Measurements from ENCODE around the gene NOTCH4. TPM values are rescaled to one million over a fixed set of nuclear protein-coding genes. Genes with fewer than 3 reads are reported as not detected.

Gene NOTCH4
- total and polyA plus RNA-seq, 9 of the 15 experiments (the other 6 are each of a cell fraction or from before 2014, with no cell fraction given): 0.24 to 4.3 (median 1.7) TPM

GRCh38 chr6:32177183-32177787 is 46.6 kb downstream of the NOTCH4 start (continued):
- TF ChIP-seq ZNF644 (tag; IDR thresholded peaks at IDR 0.05; ENCODE audit: low read depth): peak; percentile 57; the same call in 1 of the 2 replicates
- TF ChIP-seq ZNF75A (CRISPR knock-in tag; IDR thresholded peaks at IDR 0.05): 0 out of 2 replicates have a peak, but pooled peaks have one; percentile 67
- 0 out of 2 replicates have a peak, but pooled peaks have one; percentile 32 for TF ChIP-seq STAT6 (CRISPR knock-in tag; IDR thresholded peaks at IDR 0.05)
- TF ChIP-seq ZNF143 (CRISPR knock-in tag; IDR thresholded peaks at IDR 0.05): no peak
- TF ChIP-seq ZBTB26 (CRISPR knock-in tag; IDR thresholded peaks at IDR 0.05): 0 out of 2 replicates have a peak, but pooled peaks have one; percentile 77
- peak; percentile 35; the same call in 1 of the 2 replicates for TF ChIP-seq AFF4 (CRISPR knock-in tag; IDR thresholded peaks at IDR 0.05)
- peak; percentile 94; the same call in 1 of the 2 replicates for TF ChIP-seq NR1H2 (CRISPR knock-in tag; IDR thresholded peaks at IDR 0.05)
- 0 out of 2 replicates have a peak, but pooled peaks have one; percentile 83 for TF ChIP-seq NR2F6 (CRISPR knock-in tag; IDR thresholded peaks at IDR 0.05)
- TF ChIP-seq CREB1 (IDR thresholded peaks at IDR 0.05): 0 out of 2 replicates have a peak, but pooled peaks have one; percentile 18
- peak; percentile 72 for TF ChIP-seq CREB1 (CRISPR knock-in tag; IDR thresholded peaks at IDR 0.05)
- TF ChIP-seq ZNF696 (CRISPR knock-in tag; conservative IDR thresholded peaks at IDR 0.05): 0 out of 2 replicates have a peak, but pooled peaks have one; percentile 47
- peak; percentile 19; the same call in 1 of the 2 replicates for TF ChIP-seq ZNF79 (CRISPR knock-in tag; IDR thresholded peaks at IDR 0.05; ENCODE audit: low read depth)
- TF ChIP-seq ZNF280B (CRISPR knock-in tag; IDR thresholded peaks at IDR 0.05): no peak
- TF ChIP-seq, protein P1, sequence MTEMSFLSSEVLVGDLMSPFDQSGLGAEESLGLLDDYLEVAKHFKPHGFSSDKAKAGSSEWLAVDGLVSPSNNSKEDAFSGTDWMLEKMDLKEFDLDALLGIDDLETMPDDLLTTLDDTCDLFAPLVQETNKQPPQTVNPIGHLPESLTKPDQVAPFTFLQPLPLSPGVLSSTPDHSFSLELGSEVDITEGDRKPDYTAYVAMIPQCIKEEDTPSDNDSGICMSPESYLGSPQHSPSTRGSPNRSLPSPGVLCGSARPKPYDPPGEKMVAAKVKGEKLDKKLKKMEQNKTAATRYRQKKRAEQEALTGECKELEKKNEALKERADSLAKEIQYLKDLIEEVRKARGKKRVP (CRISPR knock-in tag; IDR thresholded peaks at IDR 0.05): peak; percentile 49; the same call in 1 of the 2 replicates
- no peak; the same call in 1 of the 2 replicates for TF ChIP-seq STAT5A (IDR thresholded peaks at IDR 0.05; ENCODE audit: borderline replicate concordance, low read length)
- peak; percentile 34 for TF ChIP-seq RB1 (IDR thresholded peaks at IDR 0.05; ENCODE audit: low read depth)
- TF ChIP-seq SREBF2 (CRISPR knock-in tag; IDR thresholded peaks at IDR 0.05): 0 out of 2 replicates have a peak, but pooled peaks have one; percentile 79

All from K562 (cell line).